Omental fat pad (tissue), 4 donors: Measurements from ENCODE around the gene DPP3. TPM values are rescaled to one million over a fixed set of nuclear protein-coding genes. Genes with fewer than 3 reads are reported as not detected.
"Not testable (repeated sequence)": the region's sequence is repeated elsewhere in the genome, so short reads cannot be mapped to it uniquely, and the experiment has no call there.

Experiments
- ATAC-seq: fragments of 150-250 bp; one replicate; pipeline ENCODE4 v1.9.1; 2016; ENCODE audit warnings: mild to moderate bottlenecking, moderate library complexity; ENCODE audit not compliant: low FRiP score
- DNase-seq: peaks from one replicate; pipeline ENCODE4 v3.0.0-alpha.2; 2019; ENCODE audit warnings: low spot score
- total RNA-seq, 4 donors: library from RNA; depleted of rRNA; stranded (reverse); fragments of >200 nt; gene quantifications; one replicate each; pipeline ENCODE4 v1.1.0, GENCODE V29; 2016
- TF ChIP-seq, protein P1 (sequence below), 3 donors: fragments of 450-650 bp; IDR thresholded peaks; one replicate each; pipeline ENCODE4 v1.5.1; 2016 to 2017; ENCODE audit warnings: antibody characterized with exemption in 3 of 3, mild to moderate bottlenecking in 3 of 3, moderate library complexity in 2 of 3

The DPP3 gene
- total RNA-seq, 4 donors from 2014 or later: 13.9 to 23.9 (median 21.0) TPM

DNA sequence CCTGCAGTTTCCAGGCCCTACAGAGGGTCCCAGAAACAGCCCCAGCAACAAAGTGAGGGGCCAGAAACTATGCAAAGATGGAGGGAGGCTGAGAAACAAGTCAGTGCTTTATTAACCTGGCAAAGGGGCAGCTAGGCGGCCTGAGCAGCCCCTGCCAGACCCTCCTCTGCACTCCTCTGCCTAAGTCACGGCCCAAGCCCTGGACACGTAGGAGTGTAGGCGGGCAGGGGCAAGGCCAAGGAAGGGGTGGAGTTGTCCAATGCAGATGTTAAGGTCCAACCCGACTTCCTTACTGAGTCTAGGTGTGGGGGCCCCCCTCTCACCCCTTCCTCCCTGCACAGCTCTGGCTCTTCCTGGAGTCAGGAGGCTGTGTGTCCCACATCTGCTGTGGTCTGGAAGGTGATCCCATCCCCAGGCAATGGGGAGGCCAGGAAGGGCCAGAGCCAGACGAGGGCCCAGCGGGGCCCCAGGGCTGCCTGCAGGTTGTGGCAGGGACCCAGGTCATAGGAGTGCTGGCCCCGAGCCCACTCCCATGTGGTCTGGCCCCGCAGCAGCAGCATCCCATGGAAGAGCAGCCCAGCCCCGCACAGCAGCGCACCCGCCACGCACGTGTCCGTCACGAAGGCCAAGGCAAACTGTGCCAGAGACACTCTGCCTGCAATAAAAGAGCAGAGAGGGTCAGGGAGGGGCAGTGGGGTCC, 59.1 kb downstream of the DPP3 start:
- ATAC-seq (no peak), DNase-seq (no peak)
- TF ChIP-seq, protein P1, sequence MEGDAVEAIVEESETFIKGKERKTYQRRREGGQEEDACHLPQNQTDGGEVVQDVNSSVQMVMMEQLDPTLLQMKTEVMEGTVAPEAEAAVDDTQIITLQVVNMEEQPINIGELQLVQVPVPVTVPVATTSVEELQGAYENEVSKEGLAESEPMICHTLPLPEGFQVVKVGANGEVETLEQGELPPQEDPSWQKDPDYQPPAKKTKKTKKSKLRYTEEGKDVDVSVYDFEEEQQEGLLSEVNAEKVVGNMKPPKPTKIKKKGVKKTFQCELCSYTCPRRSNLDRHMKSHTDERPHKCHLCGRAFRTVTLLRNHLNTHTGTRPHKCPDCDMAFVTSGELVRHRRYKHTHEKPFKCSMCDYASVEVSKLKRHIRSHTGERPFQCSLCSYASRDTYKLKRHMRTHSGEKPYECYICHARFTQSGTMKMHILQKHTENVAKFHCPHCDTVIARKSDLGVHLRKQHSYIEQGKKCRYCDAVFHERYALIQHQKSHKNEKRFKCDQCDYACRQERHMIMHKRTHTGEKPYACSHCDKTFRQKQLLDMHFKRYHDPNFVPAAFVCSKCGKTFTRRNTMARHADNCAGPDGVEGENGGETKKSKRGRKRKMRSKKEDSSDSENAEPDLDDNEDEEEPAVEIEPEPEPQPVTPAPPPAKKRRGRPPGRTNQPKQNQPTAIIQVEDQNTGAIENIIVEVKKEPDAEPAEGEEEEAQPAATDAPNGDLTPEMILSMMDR (IDR thresholded peaks at IDR 0.05): no peak

DNA sequence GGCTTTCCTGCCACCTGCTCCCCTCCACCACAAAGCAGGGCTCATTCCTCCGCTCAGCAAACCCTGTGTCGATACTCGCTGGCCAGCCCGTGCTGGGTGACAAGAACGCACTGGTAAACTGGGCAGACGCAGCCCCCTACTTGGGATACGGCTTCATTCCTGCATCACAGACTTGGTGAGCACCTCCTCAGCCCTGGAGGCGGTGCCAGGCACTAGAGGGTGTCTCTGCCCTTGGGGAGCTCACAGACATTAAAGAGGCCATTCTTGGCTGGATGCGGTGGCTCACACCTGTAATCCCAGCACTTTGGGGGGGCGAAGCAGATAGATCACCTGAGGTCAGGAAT, 59.6 kb downstream of the DPP3 start:
- TF ChIP-seq, protein P1 (IDR thresholded peaks at IDR 0.05): no peak
- ATAC-seq (no peak), DNase-seq (no peak)

DNA sequence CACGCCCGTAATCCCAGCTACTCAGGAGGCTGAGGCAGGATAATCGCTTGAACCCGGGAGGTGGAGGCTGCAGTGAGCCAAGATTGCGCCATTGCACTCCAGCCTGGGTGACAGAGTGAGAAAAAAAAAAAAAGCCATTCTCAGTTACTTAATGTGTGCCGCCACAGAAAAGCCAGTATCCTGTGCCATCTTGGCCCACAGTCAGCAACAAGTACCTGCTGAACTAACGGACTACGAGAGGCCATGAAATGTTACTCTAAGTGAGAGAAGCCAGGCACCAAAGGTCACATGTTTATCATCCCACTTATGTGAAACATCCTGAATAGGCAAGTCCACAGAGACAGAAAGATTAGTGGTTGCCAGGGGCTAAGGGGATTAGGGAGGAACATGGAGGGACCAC, 60.4 kb downstream of the DPP3 start:
- not testable (repeated sequence) for ATAC-seq, DNase-seq

DNA sequence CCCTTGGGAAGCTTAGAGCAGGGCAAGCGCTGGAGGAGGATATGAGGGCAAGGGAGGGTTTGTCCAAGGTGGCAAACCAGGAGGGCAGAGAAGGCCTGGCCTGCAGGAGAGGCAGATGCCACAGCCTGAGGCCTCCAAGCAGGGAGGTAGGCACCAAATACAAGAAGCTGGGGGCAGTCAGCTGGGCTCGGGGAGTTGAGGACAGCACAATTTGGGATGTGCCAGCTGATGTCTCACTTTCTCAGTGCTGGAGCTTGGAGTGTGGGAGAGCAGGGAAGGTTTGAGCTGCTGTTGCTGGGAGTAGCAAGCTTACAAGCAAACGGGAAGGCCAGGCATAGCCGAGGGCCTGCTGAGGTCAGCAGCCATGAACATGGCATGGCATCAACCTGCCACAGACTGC, 61.7 kb downstream of the DPP3 start:
- DNase-seq (no peak), ATAC-seq (no peak)
- TF ChIP-seq, protein P1 (IDR thresholded peaks at IDR 0.05): no peak

DNA sequence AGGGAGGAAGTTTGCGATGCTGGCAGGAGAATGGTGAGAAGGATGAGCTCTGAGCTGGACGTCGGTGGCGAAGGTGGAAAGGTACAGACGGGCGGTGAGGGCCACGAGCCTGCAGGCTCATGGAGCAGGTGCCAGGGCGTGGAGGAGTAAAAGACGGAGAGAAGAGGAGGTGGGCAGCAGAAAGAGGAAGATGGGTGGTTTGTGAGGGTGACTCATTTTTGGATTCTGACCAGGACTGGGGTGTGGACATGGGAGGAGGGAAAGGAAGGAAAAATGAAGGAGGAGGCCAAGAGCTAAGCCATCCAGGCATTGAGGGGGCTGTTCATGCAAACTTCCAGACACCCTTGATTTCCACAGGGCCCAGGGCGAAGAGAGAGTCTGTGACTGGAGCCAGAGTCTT, 62.1 kb downstream of the DPP3 start:
- TF ChIP-seq, protein P1 (IDR thresholded peaks at IDR 0.05): no peak
- DNase-seq (no peak), ATAC-seq (peak; percentile 11)

DNA sequence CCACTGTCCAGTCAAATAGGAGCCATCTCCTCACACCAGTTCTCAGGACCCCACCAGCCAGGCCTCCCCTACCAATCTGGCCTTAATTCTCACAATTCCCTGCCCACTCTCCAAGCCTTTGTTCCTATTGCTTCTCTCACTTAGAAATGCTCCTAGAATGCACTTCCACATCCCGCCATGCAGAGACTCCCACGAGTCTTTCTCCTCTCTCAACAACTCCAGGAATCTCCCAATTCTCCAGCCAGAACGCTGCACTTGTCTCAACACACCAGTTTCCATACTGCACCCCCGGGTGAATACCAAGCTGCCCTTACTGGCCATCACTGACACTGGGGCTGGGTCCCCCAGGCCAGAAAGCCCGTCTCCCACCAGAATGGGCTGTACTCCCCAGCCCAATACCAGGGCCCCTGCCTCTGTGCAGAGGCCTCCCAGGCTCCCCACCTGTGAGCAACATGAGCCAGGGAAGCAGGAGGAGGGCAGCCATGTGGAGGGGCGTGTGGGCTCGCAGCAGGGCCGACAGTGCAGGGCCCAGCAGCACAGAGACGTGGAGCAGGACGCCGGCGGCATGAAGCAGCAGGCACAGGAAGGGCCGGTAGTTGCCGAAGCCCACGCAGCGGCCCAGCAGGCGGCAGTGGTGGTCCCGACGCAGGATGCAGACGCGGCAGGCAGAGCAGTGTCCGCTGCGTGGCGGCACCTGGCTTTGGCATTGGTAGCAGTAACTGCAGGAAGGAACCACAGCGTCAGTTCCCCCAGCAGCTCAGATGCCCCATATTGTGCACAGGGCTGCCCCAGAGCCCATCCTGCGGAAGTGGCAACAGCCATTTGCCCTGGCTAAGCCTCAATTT, 63.3 kb downstream of the DPP3 start:
- DNase-seq (no peak), ATAC-seq (no peak)

DNA sequence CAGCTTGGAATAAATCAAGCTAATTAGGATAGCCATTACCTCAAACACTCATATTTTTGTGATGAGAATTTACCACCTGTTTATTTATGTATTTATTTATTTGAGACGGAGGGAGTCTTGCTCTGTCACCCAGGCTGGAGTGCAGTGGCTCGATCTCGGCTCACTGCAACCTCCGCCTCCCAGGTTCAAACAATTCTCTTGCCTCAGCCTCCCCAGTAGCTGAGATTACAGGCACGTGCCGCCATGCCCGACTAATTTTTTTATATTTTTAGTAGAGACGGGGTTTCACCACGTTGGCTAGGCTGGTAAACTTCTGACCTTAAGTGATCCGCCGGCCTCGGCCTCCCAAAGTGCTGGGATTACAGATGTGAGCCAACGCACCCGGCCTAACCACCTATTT, 64.7 kb downstream of the DPP3 start:
- DNase-seq, ATAC-seq: not testable (repeated sequence)

More for the DNA sequence above, 63.3 kb downstream of the DPP3 start:
- TF ChIP-seq, protein P1 (IDR thresholded peaks at IDR 0.05): no peak
